Breast epithelium (tissue), 4 donors: ENCODE data around the gene HSD17B11. TPM values are rescaled to one million over a fixed set of nuclear protein-coding genes. Genes with fewer than 3 reads are reported as not detected.

Experiments used
- DNase-seq, 2 donors: peaks; one replicate each; pipeline ENCODE4 v3.0.0-alpha.2; 2019; ENCODE audit warnings: low spot score in 2 of 2
- H3K27ac ChIP-seq, 2 donors: fragments of 200-600 bp; sonication (generic) in 1 of 2; one replicate each; pipeline ENCODE4 v1.5.1; 2016 to 2019; ENCODE audit warnings: mild to moderate bottlenecking in 1 of 2
- H3K27me3 ChIP-seq, 2 donors: fragments of 200-600 bp; sonication (generic) in 1 of 2; one replicate each; pipeline versions ENCODE4 v1.5.1 to v1.6.0; 2017 to 2019; ENCODE audit warnings: control low read depth in 1 of 2, mild to moderate bottlenecking in 1 of 2
- H3K36me3 ChIP-seq: fragments of 200-600 bp; one replicate; pipeline ENCODE4 v1.5.1; 2019
- H3K4me1 ChIP-seq, 2 donors: fragments of 200-600 bp; sonication (generic); one replicate each; pipeline ENCODE4 v1.5.1; 2016 to 2019; ENCODE audit warnings: control low read depth in 1 of 2
- H3K4me3 ChIP-seq, 3 donors: fragments of 200-600 bp; sonication (generic); 1 replicate in 2 of 3; 2 replicates in 1 of 3; pipeline ENCODE4 v1.5.1; 2016 to 2019; ENCODE audit warnings: mild to moderate bottlenecking in 3 of 3, moderate library complexity in 2 of 3
- H3K9me3 ChIP-seq, 2 donors: fragments of 200-600 bp; sonication (generic) in 1 of 2; one replicate each; pipeline ENCODE4 v1.5.1; 2016 to 2019; ENCODE audit warnings: control low read depth in 1 of 2
- POLR2A ChIP-seq: fragments of 450-650 bp; IDR thresholded peaks from one replicate; pipeline ENCODE4 v1.6.1; 2016; ENCODE audit warnings: antibody characterized with exemption, mild to moderate bottlenecking, moderate library complexity
- POLR2AphosphoS5 ChIP-seq, 3 donors: sonication (generic); formaldehyde crosslinking; IDR thresholded peaks; one replicate each; pipeline ENCODE4 v1.6.1; 2017; ENCODE audit warnings: antibody characterized with exemption in 3 of 3
- intact Hi-C: fragments of 100-400 bp; cut with DNase I; formaldehyde crosslinking; loops from one replicate; pipeline ENCODE4 v1.15.1; 2023; ENCODE audit warnings: low total_unique reads
- total RNA-seq, 3 donors: library from RNA; depleted of rRNA; stranded (reverse); fragments of >200 nt; gene quantifications; one replicate each; pipeline ENCODE4 v1.1.0, GENCODE V29; 2016
- TF ChIP-seq, protein P1 (sequence below), 3 donors: fragments of 450-650 bp; IDR thresholded peaks; one replicate each; pipeline ENCODE4 v1.5.1; 2016 to 2017; ENCODE audit warnings: antibody characterized with exemption in 3 of 3, mild to moderate bottlenecking in 3 of 3, moderate library complexity in 3 of 3

Gene HSD17B11
- total RNA-seq, 3 donors from 2014 or later, result 48.7 to 95.7 (median 54.1) TPM

DNA sequence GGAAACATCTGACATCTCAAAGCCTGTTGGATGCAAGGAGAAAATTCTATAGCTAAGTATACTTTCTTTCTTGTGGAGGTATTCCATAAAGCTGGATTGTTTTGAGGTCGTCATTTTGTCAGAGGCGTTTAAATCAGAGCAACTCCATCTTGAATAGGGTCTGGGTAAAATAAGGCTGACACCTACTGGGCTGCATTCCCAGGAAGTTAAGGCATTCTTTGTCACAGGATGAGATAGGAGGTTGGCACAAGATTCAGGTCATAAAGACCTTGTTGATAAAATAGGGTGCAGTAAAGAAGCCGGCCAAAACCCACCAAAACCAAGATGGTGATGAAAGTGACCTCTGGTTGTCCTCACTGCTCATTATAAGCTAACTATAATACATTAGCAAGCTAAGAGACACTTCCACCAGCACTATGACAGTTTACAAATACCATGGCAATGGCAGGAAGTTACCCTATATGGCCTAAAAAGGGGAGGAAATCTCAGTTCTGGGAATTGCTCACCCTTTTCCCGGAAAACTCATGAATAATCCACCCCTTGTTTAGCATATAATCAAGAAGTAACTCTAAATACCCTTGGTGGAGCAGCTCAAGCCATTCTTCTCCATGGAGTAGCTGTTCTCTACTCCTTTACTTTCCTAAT lies 80.2 kb downstream of the HSD17B11 start:
- no peak for DNase-seq
- H3K36me3 ChIP-seq, result no peaks in the 10 kb centered on the region
- no peaks in the 10 kb centered on the region for H3K9me3 ChIP-seq
- intact Hi-C loops, result no loop called here
- H3K4me3 ChIP-seq, result no peak overlapping the region
- TF ChIP-seq POLR2AphosphoS5 (IDR thresholded peaks at IDR 0.05) (no peak), POLR2A (no peak)
- TF ChIP-seq, protein P1, sequence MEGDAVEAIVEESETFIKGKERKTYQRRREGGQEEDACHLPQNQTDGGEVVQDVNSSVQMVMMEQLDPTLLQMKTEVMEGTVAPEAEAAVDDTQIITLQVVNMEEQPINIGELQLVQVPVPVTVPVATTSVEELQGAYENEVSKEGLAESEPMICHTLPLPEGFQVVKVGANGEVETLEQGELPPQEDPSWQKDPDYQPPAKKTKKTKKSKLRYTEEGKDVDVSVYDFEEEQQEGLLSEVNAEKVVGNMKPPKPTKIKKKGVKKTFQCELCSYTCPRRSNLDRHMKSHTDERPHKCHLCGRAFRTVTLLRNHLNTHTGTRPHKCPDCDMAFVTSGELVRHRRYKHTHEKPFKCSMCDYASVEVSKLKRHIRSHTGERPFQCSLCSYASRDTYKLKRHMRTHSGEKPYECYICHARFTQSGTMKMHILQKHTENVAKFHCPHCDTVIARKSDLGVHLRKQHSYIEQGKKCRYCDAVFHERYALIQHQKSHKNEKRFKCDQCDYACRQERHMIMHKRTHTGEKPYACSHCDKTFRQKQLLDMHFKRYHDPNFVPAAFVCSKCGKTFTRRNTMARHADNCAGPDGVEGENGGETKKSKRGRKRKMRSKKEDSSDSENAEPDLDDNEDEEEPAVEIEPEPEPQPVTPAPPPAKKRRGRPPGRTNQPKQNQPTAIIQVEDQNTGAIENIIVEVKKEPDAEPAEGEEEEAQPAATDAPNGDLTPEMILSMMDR (IDR thresholded peaks at IDR 0.05), result no peak
- no peak overlapping the region for H3K27ac ChIP-seq
- no peaks in the 10 kb centered on the region for H3K4me1 ChIP-seq
- no peaks in the 10 kb centered on the region for H3K27me3 ChIP-seq

- H3K9me3 ChIP-seq, result no peaks in the 10 kb centered on the region
- H3K36me3 ChIP-seq, result no peaks in the 10 kb centered on the region
- H3K4me1 ChIP-seq, result no peaks in the 10 kb centered on the region
- intact Hi-C loops, result no loop called here
- no peak overlapping the region for H3K27ac ChIP-seq
- DNase-seq, result no peak
- H3K4me3 ChIP-seq, result no peak overlapping the region
- no peaks in the 10 kb centered on the region for H3K27me3 ChIP-seq
- TF ChIP-seq, protein P1 (IDR thresholded peaks at IDR 0.05), result no peak
- TF ChIP-seq POLR2AphosphoS5 (IDR thresholded peaks at IDR 0.05), result no peak
- no peak for TF ChIP-seq POLR2A
Observed at GRCh38 chr4:87309625-87310024, 81.4 kb downstream of the HSD17B11 start.

DNA sequence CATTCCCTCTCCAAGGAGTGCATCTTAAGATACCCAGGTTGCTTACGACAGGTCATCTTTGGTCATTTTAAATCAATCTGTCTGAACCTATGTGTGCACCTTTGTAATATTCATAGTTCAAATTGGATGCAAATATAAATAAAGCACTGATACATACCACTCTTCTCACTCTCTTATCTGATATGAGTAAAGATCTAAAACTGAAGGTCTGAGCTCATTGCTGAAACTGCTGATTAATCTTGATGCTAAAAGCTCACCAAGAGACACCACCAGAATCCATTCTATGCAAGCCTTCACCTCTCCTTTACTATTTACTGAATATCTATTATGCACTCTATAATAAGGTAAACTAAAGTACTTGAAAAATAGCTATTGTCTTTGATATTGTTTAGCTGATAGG lies 84.9 kb downstream of the HSD17B11 start:
- DNase-seq, result no peak
- intact Hi-C loops, result no loop called here
- H3K27me3 ChIP-seq, result no peaks in the 10 kb centered on the region
- H3K36me3 ChIP-seq, result no peaks in the 10 kb centered on the region
- no peak overlapping the region for H3K27ac ChIP-seq
- TF ChIP-seq, protein P1 (IDR thresholded peaks at IDR 0.05), result no peak
- TF ChIP-seq POLR2AphosphoS5 (IDR thresholded peaks at IDR 0.05), result no peak
- TF ChIP-seq POLR2A, result no peak
- H3K4me1 ChIP-seq, result no peaks in the 10 kb centered on the region
- H3K4me3 ChIP-seq, result no peak overlapping the region
- no peaks in the 10 kb centered on the region for H3K9me3 ChIP-seq

- no peak overlapping the region for H3K4me3 ChIP-seq
- no peak for DNase-seq
- TF ChIP-seq, protein P1 (IDR thresholded peaks at IDR 0.05), result no peak
- TF ChIP-seq POLR2AphosphoS5 (IDR thresholded peaks at IDR 0.05), result no peak
- no peak for TF ChIP-seq POLR2A
- H3K4me1 ChIP-seq, result no peaks in the 10 kb centered on the region
- intact Hi-C loops, result no loop called here
- no peak overlapping the region for H3K27ac ChIP-seq
- no peaks in the 10 kb centered on the region for H3K36me3 ChIP-seq
- H3K9me3 ChIP-seq, result no peaks in the 10 kb centered on the region
- no peaks in the 10 kb centered on the region for H3K27me3 ChIP-seq
Observed at GRCh38 chr4:87305562-87305961, 85.4 kb downstream of the HSD17B11 start.

DNA sequence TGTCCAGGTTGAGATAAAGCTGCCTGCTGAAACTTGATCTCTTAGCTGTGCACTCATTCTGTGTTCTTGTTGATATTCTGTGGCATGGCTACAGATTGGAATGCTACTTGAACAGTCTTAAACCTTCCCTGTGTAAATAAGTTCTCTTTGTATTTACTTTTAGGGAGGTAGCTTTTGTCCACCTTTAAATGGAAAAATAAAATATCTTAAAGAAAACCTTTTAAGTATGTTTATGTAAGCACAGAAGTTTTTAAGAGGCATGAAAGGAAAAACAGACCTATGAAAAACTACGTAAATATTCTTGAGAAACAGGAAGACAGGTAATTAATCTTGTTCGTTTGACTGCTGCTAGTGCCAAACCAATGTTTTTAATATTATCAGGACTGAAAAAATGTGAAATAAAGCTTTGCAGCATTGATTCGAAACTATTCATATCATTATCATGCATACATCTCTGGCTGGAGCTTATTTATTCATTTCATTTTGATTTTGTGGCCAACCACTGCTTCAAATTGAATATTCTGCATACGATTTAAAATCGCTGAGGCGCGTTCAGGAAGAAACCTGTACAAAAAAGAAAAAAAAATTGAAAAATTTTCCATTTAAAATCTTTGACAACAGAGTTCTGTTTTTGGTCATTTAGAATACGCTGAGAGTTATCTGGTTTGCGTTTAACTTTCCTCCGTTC lies 86.1 kb downstream of the HSD17B11 start:
- TF ChIP-seq, protein P1 (IDR thresholded peaks at IDR 0.05), result no peak
- TF ChIP-seq POLR2A, result no peak
- TF ChIP-seq POLR2AphosphoS5 (IDR thresholded peaks at IDR 0.05), result no peak
- no peaks in the 10 kb centered on the region for H3K9me3 ChIP-seq

More for the DNA sequence above, 86.1 kb downstream of the HSD17B11 start:
- no peak overlapping the region for H3K27ac ChIP-seq
- no peaks in the 10 kb centered on the region for H3K4me1 ChIP-seq
- no peaks in the 10 kb centered on the region for H3K36me3 ChIP-seq
- H3K4me3 ChIP-seq, result no peak overlapping the region
- no peak for DNase-seq
- H3K27me3 ChIP-seq, result no peaks in the 10 kb centered on the region
- intact Hi-C loops, result no loop called here
